Right cardiac atrium (tissue), 5 donors: Measurements from ENCODE around the gene FOS. TPM values are rescaled to one million over a fixed set of nuclear protein-coding genes. Genes with fewer than 3 reads are reported as not detected.

Source experiments
- ATAC-seq, 2 donors: fragments of 200-7000 bp; cut with Tn5 transposase; one replicate each; pipeline versions ENCODE4 v1.8.0 to v1.9.1; 2020; ENCODE audit warnings: moderate library complexity in 2 of 2, mild to moderate bottlenecking in 1 of 2
- DNase-seq, 3 donors: peaks; one replicate each; pipeline ENCODE4 v3.0.0-alpha.2; 2020
- H3K27ac ChIP-seq: one replicate; pipeline ENCODE4 v1.5.1; 2013; ENCODE audit warnings: mild to moderate bottlenecking, low read length, control low read depth, moderate library complexity
- H3K27me3 ChIP-seq: one replicate; pipeline ENCODE4 v1.6.1; 2013; ENCODE audit not compliant: control insufficient read depth, insufficient read depth
- H3K4me1 ChIP-seq: one replicate; pipeline ENCODE4 v1.6.1; 2013; ENCODE audit warnings: low read length; ENCODE audit not compliant: control insufficient read depth, insufficient read depth
- H3K4me3 ChIP-seq: one replicate; pipeline ENCODE4 v1.5.1; 2013; ENCODE audit warnings: low read length, control low read depth
- H3K9me3 ChIP-seq: one replicate; pipeline ENCODE4 v1.6.1; 2013; ENCODE audit warnings: low read length; ENCODE audit not compliant: control insufficient read depth
- WGBS: extraction: QIAGEN DNeasy Blood & Tissue Kit; methylation state at CpG from one replicate; pipeline ENCODE4 v1.1.7; 2013; 5-methylcytosine and 5-hydroxymethylcytosine counted together
- intact Hi-C, 4 donors: fragments of 100-400 bp; cut with DNase I; formaldehyde crosslinking; loops; one replicate each; pipeline versions ENCODE4 v1.11.0 to v1.14.0; 2022 to 2023
- polyA plus RNA-seq: library from polyadenylated mRNA; stranded (reverse); fragments of 200-250 nt; gene quantifications from one replicate; pipeline ENCODE4 v1.2.3, GENCODE V29; 2013
- total RNA-seq, 4 donors: library from RNA; stranded (reverse); fragmentation: NEBNext Ultra II Directional; extraction: Animal tissue kit (Norgen Biotek cat#: 25700); gene quantifications; one replicate each; pipeline ENCODE4 v1.2.1, GENCODE V29; 2021
- donor health status: healthy with polysubstance abuse.
- donor health status: DM: no; HTN: yes; CAD: no.
- donor health status: DM: no; HTN: no; CAD: no.
- donor health status: DM: no; HTN: yes; CAD: no; lungs with severe emphysema.
- donor health status: DM: yes; HTN: yes; CAD: no.

FOS gene
- total and polyA plus RNA-seq, 5 donors, result 15.7 to 244 (median 50.3) TPM

- intact Hi-C loops, result no loop called here
- H3K27ac ChIP-seq, result no peak overlapping the region
- WGBS, result 97% methylated on average over 3 of the region's 3 CpGs
Measured at GRCh38 chr14:75264036-75264435, 14.6 kb upstream of the FOS start.

GRCh38 chr14:75267141-75267721, 11.4 kb upstream of the FOS start:
- H3K27ac ChIP-seq, result peak overlapping the region; percentile 7
- H3K4me3 ChIP-seq, result no peak overlapping the region
- H3K4me1 ChIP-seq, result peaks cover 4% of the 10 kb centered on the region
- 35% methylated on average over 3 of the region's 3 CpGs for WGBS
- no peaks in the 10 kb centered on the region for H3K27me3 ChIP-seq
- ATAC-seq, result peak; percentile 61 to 69
- H3K9me3 ChIP-seq, result no peaks in the 10 kb centered on the region
- no peak for DNase-seq
- intact Hi-C loops, result no loop called here

More at GRCh38 chr14:75264036-75264435, 14.6 kb upstream of the FOS start:
- peaks cover 4% of the 10 kb centered on the region for H3K4me1 ChIP-seq
- H3K9me3 ChIP-seq, result no peaks in the 10 kb centered on the region
- ATAC-seq (no peak), DNase-seq (no peak)
- no peaks in the 10 kb centered on the region for H3K27me3 ChIP-seq
- H3K4me3 ChIP-seq, result no peak overlapping the region

GRCh38 chr14:75268633-75269550, 9.7 kb upstream of the FOS start:
- no peaks in the 10 kb centered on the region for H3K9me3 ChIP-seq
- no peak overlapping the region for H3K4me3 ChIP-seq
- WGBS, result 84% methylated on average over 7 of the region's 7 CpGs
- intact Hi-C loops, result no loop called here
- no peak for ATAC-seq
- H3K27me3 ChIP-seq, result no peaks in the 10 kb centered on the region
- no peak for DNase-seq
- peaks cover 9% of the 10 kb centered on the region for H3K4me1 ChIP-seq
- H3K27ac ChIP-seq, result no peak overlapping the region

- 98% methylated on average over 9 of the region's 9 CpGs for WGBS
Measured at GRCh38 chr14:75271514-75271913, 7.1 kb upstream of the FOS start.

GRCh38 chr14:75273272-75274049, 5.2 kb upstream of the FOS start:
- whole genome bisulfite sequencing, result 39% methylated on average over 13 of the region's 13 CpGs
- peaks cover 5% of the 10 kb centered on the region for H3K4me1 ChIP-seq
- no peak overlapping the region for H3K27ac ChIP-seq
- no peaks in the 10 kb centered on the region for H3K27me3 ChIP-seq
- H3K9me3 ChIP-seq, result no peaks in the 10 kb centered on the region
- no peak overlapping the region for H3K4me3 ChIP-seq
- ATAC-seq (no peak), DNase-seq (no peak)
- intact Hi-C loops, result no loop called here

More at GRCh38 chr14:75271514-75271913, 7.1 kb upstream of the FOS start:
- Histone ChIP-seq H3K27ac (no peak overlapping the region), H3K9me3 (no peaks in the 10 kb centered on the region), H3K27me3 (no peaks in the 10 kb centered on the region), H3K4me3 (no peak overlapping the region), H3K4me1 (peaks cover 9% of the 10 kb centered on the region)
- DNase-seq, result no peak
- ATAC-seq, result no peak
- intact Hi-C loops, result no loop called here

- intact Hi-C loops, result no loop called here
- Histone ChIP-seq H3K27ac (no peak overlapping the region), H3K27me3 (no peaks in the 10 kb centered on the region), H3K4me3 (no peak overlapping the region), H3K9me3 (no peaks in the 10 kb centered on the region), H3K4me1 (peaks cover 5% of the 10 kb centered on the region)
- DNase-seq, result no peak
- ATAC-seq, result no peak
- WGBS, result 80% methylated on average over 6 of the region's 6 CpGs
Measured at GRCh38 chr14:75274050-75274898, 4.4 kb upstream of the FOS start.

- intact Hi-C loops, result no loop called here
- H3K4me1 ChIP-seq, result peaks cover 5% of the 10 kb centered on the region
- H3K27ac ChIP-seq, result no peak overlapping the region
Measured at GRCh38 chr14:75274899-75275569, 3.6 kb upstream of the FOS start.

GRCh38 chr14:75275598-75275997, 3.0 kb upstream of the FOS start:
- 96% methylated on average over 2 of the region's 2 CpGs for WGBS
- no peak for DNase-seq
- no peak overlapping the region for H3K27ac ChIP-seq
- no peaks in the 10 kb centered on the region for H3K9me3 ChIP-seq
- H3K27me3 ChIP-seq, result no peaks in the 10 kb centered on the region
- intact Hi-C loops, result no loop called here
- peaks cover 5% of the 10 kb centered on the region for H3K4me1 ChIP-seq
- no peak for ATAC-seq
- H3K4me3 ChIP-seq, result no peak overlapping the region

More at GRCh38 chr14:75274899-75275569, 3.6 kb upstream of the FOS start:
- DNase-seq (peak in 1 of 3 donors; percentile 75), ATAC-seq (no peak)
- no peaks in the 10 kb centered on the region for H3K9me3 ChIP-seq
- no peaks in the 10 kb centered on the region for H3K27me3 ChIP-seq
- H3K4me3 ChIP-seq, result no peak overlapping the region
- WGBS, result 86% methylated on average over 9 of the region's 9 CpGs

GRCh38 chr14:75277008-75277814, 1.4 kb upstream of the FOS start:
- intact Hi-C loops, result no loop called here
- under 1% methylated on average over 81 of the region's 81 CpGs for WGBS
- DNase-seq (peak; percentile 95 to 97 (median 96)), ATAC-seq (peak; percentile 83 to 84)
- Histone ChIP-seq H3K4me3 (peak overlapping the region; percentile 74), H3K27me3 (no peaks in the 10 kb centered on the region), H3K27ac (peak overlapping the region; percentile 88), H3K9me3 (no peaks in the 10 kb centered on the region), H3K4me1 (peaks cover 8% of the 10 kb centered on the region)
